Ectodermal cell (in vitro differentiated cells): Measurements from ENCODE around the gene SLC1A1.

Source experiments
- H3K27ac ChIP-seq: 2 replicates; pipeline ENCODE4 v1.7.0; 2013; ENCODE audit warnings: mild to moderate bottlenecking, low read depth, low read length; ENCODE audit not compliant: insufficient read depth, poor library complexity, severe bottlenecking
- H3K27me3 ChIP-seq: 2 replicates; pipeline ENCODE4 v1.7.0; 2013; ENCODE audit warnings: mild to moderate bottlenecking, low read length; ENCODE audit not compliant: insufficient read depth, control insufficient read depth, poor library complexity, severe bottlenecking
- H3K36me3 ChIP-seq: one replicate; pipeline ENCODE4 v1.7.0; 2013; ENCODE audit warnings: low read length; ENCODE audit not compliant: control insufficient read depth, insufficient read depth
- H3K4me1 ChIP-seq: one replicate; pipeline ENCODE4 v1.7.0; 2013; ENCODE audit warnings: low read length; ENCODE audit not compliant: control insufficient read depth, insufficient read depth
- H3K4me3 ChIP-seq: 2 replicates; pipeline ENCODE4 v1.7.0; 2013; ENCODE audit warnings: low read depth, low read length, control low read depth; ENCODE audit not compliant: insufficient read depth
- H3K9me3 ChIP-seq: 2 replicates; pipeline ENCODE4 v1.7.0; 2013; ENCODE audit warnings: mild to moderate bottlenecking, low read length, moderate library complexity; ENCODE audit not compliant: control insufficient read depth
- WGBS, 2 experiments: methylation state at CpG; one replicate each; pipeline ENCODE4 v1.1.7; 2013; ENCODE audit warnings: missing lambda C conversion rate in 2 of 2; 5-methylcytosine and 5-hydroxymethylcytosine counted together

SLC1A1 gene

GRCh38 chr9:4573176-4573575 is 82.9 kb downstream of the SLC1A1 start:
- Histone ChIP-seq H3K27me3 (no peaks in the 10 kb centered on the region), H3K4me1 (no peaks in the 10 kb centered on the region), H3K36me3 (no peaks in the 10 kb centered on the region), H3K27ac (no peak overlapping the region), H3K4me3 (no peak overlapping the region), H3K9me3 (no peaks in the 10 kb centered on the region)
- WGBS, 2 experiments = 92 to 95% methylated on average over 3 to 4 of the region's 4 CpGs

GRCh38 chr9:4573634-4574389 is 83.5 kb downstream of the SLC1A1 start:
- 76 to 78% methylated on average over 5 of the region's 5 CpGs for WGBS, 2 experiments
- Histone ChIP-seq H3K4me1 (no peaks in the 10 kb centered on the region), H3K27me3 (no peaks in the 10 kb centered on the region), H3K36me3 (no peaks in the 10 kb centered on the region), H3K9me3 (no peaks in the 10 kb centered on the region), H3K27ac (no peak overlapping the region), H3K4me3 (no peak overlapping the region)

DNA sequence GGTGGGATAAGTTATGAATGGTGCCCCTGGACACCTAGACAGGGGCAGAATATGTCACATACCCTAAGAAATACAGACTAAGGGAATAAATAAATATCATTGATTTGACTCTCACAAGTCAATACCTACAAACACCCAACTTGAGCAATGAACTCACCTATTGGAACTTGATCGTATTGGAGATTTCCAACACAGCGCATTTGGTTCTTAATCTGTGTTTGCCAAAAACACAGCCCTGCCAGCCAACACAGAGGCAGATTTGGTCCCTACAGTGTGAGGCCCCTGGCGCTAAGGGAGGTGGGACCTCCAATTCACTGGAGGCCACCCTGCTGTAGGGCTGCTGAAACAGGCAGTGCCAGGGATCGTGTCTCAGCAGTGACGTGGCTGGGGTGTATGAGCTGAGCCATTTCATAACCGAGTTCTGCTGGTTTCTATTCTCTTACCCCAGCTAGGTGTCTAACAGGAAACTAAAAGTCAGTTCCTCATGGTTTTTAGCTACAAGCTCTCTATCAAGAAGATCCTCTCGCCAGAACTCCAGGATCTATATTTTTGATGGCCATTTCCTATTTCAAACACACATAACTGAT is 84.5 kb downstream of the SLC1A1 start:
- no peaks in the 10 kb centered on the region for H3K36me3 ChIP-seq
- no peak overlapping the region for H3K4me3 ChIP-seq
- WGBS, 2 experiments = 92 to 94% methylated on average over 7 of the region's 7 CpGs
- H3K27ac ChIP-seq = no peak overlapping the region
- H3K4me1 ChIP-seq = no peaks in the 10 kb centered on the region
- H3K9me3 ChIP-seq = no peaks in the 10 kb centered on the region
- H3K27me3 ChIP-seq = no peaks in the 10 kb centered on the region

- H3K27me3 ChIP-seq = no peaks in the 10 kb centered on the region
- H3K9me3 ChIP-seq = no peaks in the 10 kb centered on the region
- H3K36me3 ChIP-seq = no peaks in the 10 kb centered on the region
- no peak overlapping the region for H3K27ac ChIP-seq
- WGBS, 2 experiments = 94% methylated on average over 8 of the region's 8 CpGs
- H3K4me3 ChIP-seq = no peak overlapping the region
- no peaks in the 10 kb centered on the region for H3K4me1 ChIP-seq
Measured at GRCh38 chr9:4575997-4576396, 85.7 kb downstream of the SLC1A1 start.

DNA sequence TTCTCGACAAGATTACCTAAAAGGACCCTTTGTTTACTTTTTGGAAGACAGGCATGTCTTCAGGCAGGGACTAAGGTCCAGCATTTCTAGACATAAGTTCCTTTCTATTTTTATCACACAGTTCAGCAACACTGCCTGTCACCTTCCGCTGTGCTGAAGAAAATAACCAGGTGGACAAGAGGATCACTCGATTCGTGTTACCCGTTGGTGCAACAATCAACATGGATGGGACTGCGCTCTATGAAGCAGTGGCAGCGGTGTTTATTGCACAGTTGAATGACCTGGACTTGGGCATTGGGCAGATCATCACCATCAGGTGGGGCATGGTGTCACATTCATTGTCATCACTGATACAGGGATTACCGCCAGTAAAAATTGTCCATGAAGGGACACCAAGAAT is 86.2 kb downstream of the SLC1A1 start:
- no peaks in the 10 kb centered on the region for H3K9me3 ChIP-seq
- no peaks in the 10 kb centered on the region for H3K36me3 ChIP-seq
- no peaks in the 10 kb centered on the region for H3K27me3 ChIP-seq
- H3K27ac ChIP-seq = no peak overlapping the region
- WGBS, 2 experiments = 94 to 96% methylated on average over 8 of the region's 8 CpGs
- H3K4me3 ChIP-seq = no peak overlapping the region
- no peaks in the 10 kb centered on the region for H3K4me1 ChIP-seq

GRCh38 chr9:4579001-4579400 is 88.7 kb downstream of the SLC1A1 start:
- Histone ChIP-seq H3K36me3 (no peaks in the 10 kb centered on the region), H3K27me3 (no peaks in the 10 kb centered on the region), H3K9me3 (no peaks in the 10 kb centered on the region), H3K27ac (no peak overlapping the region), H3K4me3 (no peak overlapping the region), H3K4me1 (no peaks in the 10 kb centered on the region)
- 98 to 100% methylated on average over 2 of the region's 2 CpGs for WGBS, 2 experiments

DNA sequence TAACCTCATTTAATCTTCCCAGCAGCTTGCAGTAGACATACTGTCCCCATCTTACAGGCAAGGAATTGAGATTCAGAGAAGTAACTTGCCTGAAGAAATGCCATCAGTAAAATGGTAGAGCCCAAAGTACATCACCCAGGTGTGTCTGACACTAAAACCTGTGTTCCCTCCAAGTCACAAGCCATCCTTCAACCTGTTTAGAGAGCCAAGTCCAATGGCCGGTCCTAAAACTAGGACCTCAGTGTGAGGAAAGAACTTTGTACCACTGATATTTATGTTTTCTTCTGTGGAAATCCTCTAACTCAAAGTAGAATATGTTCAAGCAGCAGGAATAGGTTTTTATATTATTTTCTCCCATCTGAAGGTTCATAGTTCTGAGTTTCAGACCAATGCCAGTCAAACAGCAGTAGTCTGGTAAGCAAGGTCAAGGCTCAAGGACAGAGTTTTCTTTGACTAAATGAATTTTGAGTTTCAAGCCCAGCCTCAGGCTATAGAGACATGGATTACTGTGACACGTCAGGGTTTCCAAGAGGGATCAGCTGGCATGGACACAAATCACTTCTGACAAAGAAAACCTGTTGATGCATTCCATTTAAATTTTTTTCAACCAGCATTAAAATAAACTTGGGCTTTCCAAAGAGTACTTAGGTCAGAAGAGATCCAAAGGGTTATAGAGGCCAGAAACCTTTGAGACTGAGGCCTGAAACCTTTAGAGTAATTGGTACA is 90.9 kb downstream of the SLC1A1 start:
- Histone ChIP-seq H3K36me3 (no peaks in the 10 kb centered on the region), H3K27ac (no peak overlapping the region), H3K4me3 (no peak overlapping the region), H3K27me3 (no peaks in the 10 kb centered on the region), H3K4me1 (no peaks in the 10 kb centered on the region), H3K9me3 (no peaks in the 10 kb centered on the region)
- WGBS, 2 experiments = 94 to 95% methylated on average over 2 of the region's 2 CpGs

DNA sequence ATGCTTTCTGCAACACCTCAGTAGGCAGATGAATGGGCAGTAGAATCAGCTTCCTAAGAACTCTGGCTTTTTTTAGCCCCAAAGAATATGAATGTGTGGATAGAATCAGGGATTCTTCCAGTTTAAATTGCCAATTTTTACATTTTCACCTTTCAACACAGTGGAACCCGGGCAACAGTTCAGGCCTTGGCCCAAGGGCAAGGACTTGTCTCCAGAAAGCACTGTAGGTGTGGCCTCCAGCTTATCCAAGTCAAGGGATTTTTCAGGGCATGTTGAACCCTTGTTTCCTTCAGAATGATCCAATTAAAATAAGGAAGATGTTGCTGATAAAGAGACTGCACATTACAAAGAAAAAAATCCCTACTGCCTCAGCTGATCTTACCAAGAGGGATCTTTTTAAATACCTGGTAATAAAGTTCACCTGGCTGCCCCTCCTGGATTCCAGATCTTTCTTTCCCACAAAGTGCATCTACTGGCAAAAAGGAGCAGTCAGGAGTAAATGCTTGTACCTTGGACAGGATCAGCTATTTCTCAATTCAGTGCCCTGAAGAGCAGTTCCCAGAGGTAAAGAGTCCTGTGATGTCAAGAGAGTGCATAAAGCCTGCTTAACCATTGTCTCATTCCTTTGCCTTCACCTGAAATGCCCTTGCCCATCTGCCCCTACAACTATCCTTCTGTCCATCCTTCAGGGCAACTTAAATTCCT is 91.7 kb downstream of the SLC1A1 start:
- no peaks in the 10 kb centered on the region for H3K9me3 ChIP-seq
- H3K27ac ChIP-seq = no peak overlapping the region
- no peak overlapping the region for H3K4me3 ChIP-seq
- WGBS, 2 experiments = 87 to 100% methylated on average over 1 of the region's 1 CpG
- H3K27me3 ChIP-seq = no peaks in the 10 kb centered on the region
- H3K36me3 ChIP-seq = no peaks in the 10 kb centered on the region
- no peaks in the 10 kb centered on the region for H3K4me1 ChIP-seq

DNA sequence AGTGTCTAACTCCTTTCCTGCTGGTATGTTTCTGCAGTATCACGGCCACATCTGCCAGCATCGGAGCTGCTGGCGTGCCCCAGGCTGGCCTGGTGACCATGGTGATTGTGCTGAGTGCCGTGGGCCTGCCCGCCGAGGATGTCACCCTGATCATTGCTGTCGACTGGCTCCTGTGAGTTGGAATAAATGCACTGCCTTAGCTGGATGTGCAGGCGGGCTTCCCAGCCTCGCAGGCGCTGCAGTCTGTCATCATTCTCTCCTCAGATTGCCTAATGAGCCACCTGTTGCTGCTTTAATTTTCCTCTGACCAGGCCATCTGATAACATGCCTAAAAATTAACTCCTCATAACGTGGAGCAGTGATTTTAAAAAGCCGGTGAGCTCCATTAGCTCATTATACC is 92.7 kb downstream of the SLC1A1 start:
- no peaks in the 10 kb centered on the region for H3K27me3 ChIP-seq
- no peaks in the 10 kb centered on the region for H3K9me3 ChIP-seq
- 93% methylated on average over 12 of the region's 12 CpGs for WGBS, 2 experiments
- no peaks in the 10 kb centered on the region for H3K4me1 ChIP-seq
- H3K27ac ChIP-seq = no peak overlapping the region
- H3K36me3 ChIP-seq = no peaks in the 10 kb centered on the region
- no peak overlapping the region for H3K4me3 ChIP-seq

- no peaks in the 10 kb centered on the region for H3K4me1 ChIP-seq
- no peak overlapping the region for H3K4me3 ChIP-seq
- no peaks in the 10 kb centered on the region for H3K36me3 ChIP-seq
- H3K9me3 ChIP-seq = no peaks in the 10 kb centered on the region
- WGBS, 2 experiments = 91 to 100% methylated on average over 1 of the region's 1 CpG
- no peaks in the 10 kb centered on the region for H3K27me3 ChIP-seq
- H3K27ac ChIP-seq = no peak overlapping the region
Measured at GRCh38 chr9:4584636-4585035, 94.4 kb downstream of the SLC1A1 start.
